Adrenal gland (tissue), 5 donors: ENCODE data around the gene AMIGO2.

Source experiments
- CTCF ChIP-seq, 6 experiments: fragments of 450-650 bp in 4 of 6; fragments of 200-600 bp in 2 of 6; sonication (generic) in 1 of 6; IDR thresholded peaks; 1 replicate in 5 of 6; 2 replicates in 1 of 6; pipeline versions ENCODE4 v1.5.1 to v1.8.0; 2016 to 2021; ENCODE audit warnings: antibody characterized with exemption in 6 of 6, mild to moderate bottlenecking in 2 of 6, moderate library complexity in 1 of 6
- POLR2A ChIP-seq, 2 donors: fragments of 450-650 bp; IDR thresholded peaks; one replicate each; pipeline ENCODE4 v1.6.1; 2017; ENCODE audit warnings: antibody characterized with exemption in 2 of 2, mild to moderate bottlenecking in 2 of 2, moderate library complexity in 1 of 2
- donor health status: DM: no; HTN: no; CAD: no.

GRCh38 chr12:47033789-47034555, 45.8 kb downstream of the AMIGO2 start:
- TF ChIP-seq CTCF (IDR thresholded peaks at IDR 0.05) (no peak), POLR2A (IDR thresholded peaks at IDR 0.05) (no peak)
